ENCODE measurements around the gene RAB17. TPM values are rescaled to one million over a fixed set of nuclear protein-coding genes. Genes with fewer than 3 reads are reported as not detected.

RAB17 gene
- total RNA-seq, 1 experiment from 2014 or later: 17.2 TPM

DNA sequence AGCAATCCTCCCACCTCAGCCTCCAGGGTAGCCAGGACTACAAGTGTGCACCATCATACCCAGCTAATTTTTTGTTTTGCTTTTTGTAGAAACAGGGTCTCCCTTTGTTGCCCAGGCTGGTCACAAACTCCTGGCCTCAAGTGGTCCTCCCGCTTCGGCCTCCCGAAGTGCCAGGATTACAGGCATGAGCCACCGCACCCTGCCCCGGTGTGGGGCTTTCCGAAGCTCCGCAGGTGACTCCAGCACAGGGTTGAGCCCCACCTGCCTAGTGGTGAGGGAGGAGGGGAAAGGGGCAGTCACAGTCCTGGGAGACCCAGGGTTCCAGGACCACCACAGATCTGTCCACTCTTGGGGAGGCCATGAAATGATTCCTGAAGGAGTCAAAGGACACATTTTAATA, 19.0 kb downstream of the RAB17 start:
- Mint-ChIP-seq H3K27me3 (ENCODE audit: insufficient read depth, unreplicated experiment) (no peaks in the 10 kb centered on the region), H3K27ac (ENCODE audit: low read depth, unreplicated experiment) (no peak overlapping the region), H3K9me3 (ENCODE audit: unreplicated experiment) (no peaks in the 10 kb centered on the region), H3K36me3 (ENCODE audit: insufficient read depth, unreplicated experiment) (no peaks in the 10 kb centered on the region), H3K4me3 (ENCODE audit: unreplicated experiment) (no peak overlapping the region), H3K4me1 (ENCODE audit: insufficient read depth, unreplicated experiment) (peaks cover 17% of the 10 kb centered on the region)
- ChIA-PET POLR2A (interaction anchor here (0.7 to 2.5 kb wide), 9 partner anchors 10 to 475 kb away, joined by 3 to 25 read pairs (median 3); partner anchors contain the start of genes LRRFIP1 and RAB17), CTCF (interaction anchor here (0.5 to 9.3 kb wide), 52 partner anchors 10 to 1909 kb away, joined by 3 to 239 read pairs (median 5); partner anchors contain the start of gene RAB17)
- intact Hi-C loops (cut with micrococcal nuclease): loop anchor here (5.0 kb wide), 1 partner anchor 159 kb away; the partner anchor contains the start of gene COL6A3
- no peak for DNase-seq (ENCODE audit: unreplicated experiment)
- BruUV-seq (replicated peaks): no TSS peak
- no peak for TF ChIP-seq CTCF (IDR thresholded peaks at IDR 0.05; ENCODE audit: unreplicated experiment)

DNA sequence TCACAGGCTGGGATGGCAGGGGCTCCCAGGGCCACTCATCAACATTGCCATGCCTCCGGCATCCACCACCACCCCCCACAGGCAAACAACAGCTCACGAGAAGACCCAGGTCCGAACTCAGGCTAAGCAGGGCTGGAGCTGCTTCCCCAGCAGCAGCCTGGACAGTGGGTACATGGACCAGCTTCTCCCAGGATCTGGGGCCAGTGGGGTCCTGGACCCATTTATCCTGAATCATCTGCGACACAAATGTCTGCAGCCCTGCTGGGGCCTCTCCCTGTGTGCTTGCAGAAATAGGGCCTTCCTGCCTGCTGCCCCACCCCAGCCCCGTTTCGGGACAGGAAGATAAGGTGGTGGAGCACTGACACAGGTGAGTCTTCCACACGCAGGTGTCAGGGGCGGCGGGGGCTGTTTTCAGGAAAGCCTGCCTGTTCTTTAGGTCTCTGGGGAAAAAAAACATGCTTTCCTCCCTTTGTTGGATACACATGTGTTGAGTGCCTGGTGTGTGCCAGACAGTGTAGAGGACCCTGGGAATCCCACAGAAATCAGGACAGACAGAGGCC, 19.7 kb downstream of the RAB17 start:
- Mint-ChIP-seq H3K27ac (ENCODE audit: low read depth, unreplicated experiment) (no peak overlapping the region), H3K9me3 (ENCODE audit: unreplicated experiment) (no peaks in the 10 kb centered on the region), H3K27me3 (ENCODE audit: insufficient read depth, unreplicated experiment) (no peaks in the 10 kb centered on the region), H3K4me1 (ENCODE audit: insufficient read depth, unreplicated experiment) (peaks cover 17% of the 10 kb centered on the region), H3K4me3 (ENCODE audit: unreplicated experiment) (no peak overlapping the region), H3K36me3 (ENCODE audit: insufficient read depth, unreplicated experiment) (no peaks in the 10 kb centered on the region)
- no peak for DNase-seq (ENCODE audit: unreplicated experiment)
- no TSS peak for BruUV-seq (replicated peaks)
- ChIA-PET CTCF (interaction anchor here (0.5 to 9.3 kb wide), 29 partner anchors 9 to 1087 kb away, joined by 3 to 239 read pairs (median 7); partner anchors contain the start of gene RAB17), POLR2A (interaction anchor here (0.9 to 2.5 kb wide), 4 partner anchors 19 to 82 kb away, joined by 3 to 25 read pairs (median 4); partner anchors contain the start of gene RAB17)
- no peak for TF ChIP-seq CTCF (IDR thresholded peaks at IDR 0.05; ENCODE audit: unreplicated experiment)
- intact Hi-C loops (cut with micrococcal nuclease): loop anchor here (5.0 kb wide), 1 partner anchor 159 kb away; the partner anchor contains the start of gene COL6A3

DNA sequence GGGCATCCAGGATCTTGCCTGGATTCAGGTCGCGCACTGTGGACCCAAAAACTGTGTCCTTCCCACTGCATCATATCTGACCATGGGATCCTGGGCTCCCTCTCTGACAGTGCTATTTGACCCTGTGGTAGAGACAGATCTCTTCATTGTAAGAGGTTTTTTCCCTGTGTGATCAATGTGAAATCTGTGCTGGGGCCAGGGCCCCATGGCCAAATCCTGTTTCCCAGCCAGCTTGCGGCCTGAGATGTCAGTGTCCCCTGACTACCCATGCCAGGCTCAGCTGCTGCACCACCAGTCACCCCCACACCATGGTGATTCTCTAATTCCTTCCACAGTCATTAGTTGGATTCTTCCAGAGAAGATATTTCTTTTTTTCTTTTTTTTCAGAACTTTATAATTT, 20.6 kb downstream of the RAB17 start:
- intact Hi-C loops (cut with micrococcal nuclease): loop anchor here (5.0 kb wide), 1 partner anchor 158 kb away; the partner anchor contains the start of gene COL6A3
- H3K27ac Mint-ChIP-seq (ENCODE audit: low read depth, unreplicated experiment): no peak overlapping the region
- POLR2A ChIA-PET: interaction anchor here (1.0 kb wide), 1 partner anchor 57 kb away, joined by 4 read pairs; no protein-coding TSS in a partner anchor
- TF ChIP-seq CTCF (IDR thresholded peaks at IDR 0.05; ENCODE audit: unreplicated experiment): no peak
- no peak for DNase-seq (ENCODE audit: unreplicated experiment)
- H3K9me3 Mint-ChIP-seq (ENCODE audit: unreplicated experiment): no peaks in the 10 kb centered on the region
- no TSS peak for BruUV-seq (replicated peaks)
- no peaks in the 10 kb centered on the region for H3K27me3 Mint-ChIP-seq (ENCODE audit: insufficient read depth, unreplicated experiment)
- peaks cover 11% of the 10 kb centered on the region for H3K4me1 Mint-ChIP-seq (ENCODE audit: insufficient read depth, unreplicated experiment)
- no peaks in the 10 kb centered on the region for H3K36me3 Mint-ChIP-seq (ENCODE audit: insufficient read depth, unreplicated experiment)
- CTCF ChIA-PET: interaction anchor here (0.7 to 9.3 kb wide), 4 partner anchors 60 to 1350 kb away, joined by 3 to 239 read pairs (median 4); no protein-coding TSS in a partner anchor
- no peak overlapping the region for H3K4me3 Mint-ChIP-seq (ENCODE audit: unreplicated experiment)

DNA sequence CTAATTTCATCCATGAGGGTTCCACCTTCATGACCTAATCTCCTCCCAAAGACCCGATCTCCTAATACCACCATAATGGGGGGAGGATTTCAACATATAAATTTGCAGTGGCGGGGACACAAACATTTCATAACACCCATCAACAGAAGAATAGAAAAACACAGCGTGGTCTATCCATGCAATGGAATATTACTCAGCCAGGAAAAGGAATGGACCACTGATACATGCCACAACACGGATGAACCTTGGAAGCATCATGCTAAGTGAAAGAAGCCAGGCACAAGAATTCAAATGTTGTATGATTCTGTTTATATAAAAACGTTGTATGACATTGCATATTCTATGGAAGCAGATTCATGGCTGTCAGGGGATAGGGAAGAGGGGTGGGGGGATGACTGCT, 21.5 kb downstream of the RAB17 start:
- DNase-seq (ENCODE audit: unreplicated experiment): no peak
- intact Hi-C loops (cut with micrococcal nuclease): no loop called here
- Mint-ChIP-seq H3K9me3 (ENCODE audit: unreplicated experiment) (no peaks in the 10 kb centered on the region), H3K27me3 (ENCODE audit: insufficient read depth, unreplicated experiment) (no peaks in the 10 kb centered on the region), H3K4me1 (ENCODE audit: insufficient read depth, unreplicated experiment) (peaks cover 11% of the 10 kb centered on the region), H3K27ac (ENCODE audit: low read depth, unreplicated experiment) (no peak overlapping the region), H3K36me3 (ENCODE audit: insufficient read depth, unreplicated experiment) (no peaks in the 10 kb centered on the region), H3K4me3 (ENCODE audit: unreplicated experiment) (no peak overlapping the region)
- POLR2A ChIA-PET: no interaction called here
- BruUV-seq (replicated peaks): no TSS peak
- no peak for TF ChIP-seq CTCF (IDR thresholded peaks at IDR 0.05; ENCODE audit: unreplicated experiment)
- CTCF ChIA-PET: no interaction called here
